ENCODE data around the gene RAB34. TPM values are rescaled to one million over a fixed set of nuclear protein-coding genes. Genes with fewer than 3 reads are reported as not detected.
A peak's percentile ranks its signal among the peaks of the same experiment; 100 is the strongest.

Gene RAB34
- total and polyA plus RNA-seq, 2 donors (not counting 1 experiment from before 2014, with no cell fraction given): 17.1 to 18.0 TPM

DNA sequence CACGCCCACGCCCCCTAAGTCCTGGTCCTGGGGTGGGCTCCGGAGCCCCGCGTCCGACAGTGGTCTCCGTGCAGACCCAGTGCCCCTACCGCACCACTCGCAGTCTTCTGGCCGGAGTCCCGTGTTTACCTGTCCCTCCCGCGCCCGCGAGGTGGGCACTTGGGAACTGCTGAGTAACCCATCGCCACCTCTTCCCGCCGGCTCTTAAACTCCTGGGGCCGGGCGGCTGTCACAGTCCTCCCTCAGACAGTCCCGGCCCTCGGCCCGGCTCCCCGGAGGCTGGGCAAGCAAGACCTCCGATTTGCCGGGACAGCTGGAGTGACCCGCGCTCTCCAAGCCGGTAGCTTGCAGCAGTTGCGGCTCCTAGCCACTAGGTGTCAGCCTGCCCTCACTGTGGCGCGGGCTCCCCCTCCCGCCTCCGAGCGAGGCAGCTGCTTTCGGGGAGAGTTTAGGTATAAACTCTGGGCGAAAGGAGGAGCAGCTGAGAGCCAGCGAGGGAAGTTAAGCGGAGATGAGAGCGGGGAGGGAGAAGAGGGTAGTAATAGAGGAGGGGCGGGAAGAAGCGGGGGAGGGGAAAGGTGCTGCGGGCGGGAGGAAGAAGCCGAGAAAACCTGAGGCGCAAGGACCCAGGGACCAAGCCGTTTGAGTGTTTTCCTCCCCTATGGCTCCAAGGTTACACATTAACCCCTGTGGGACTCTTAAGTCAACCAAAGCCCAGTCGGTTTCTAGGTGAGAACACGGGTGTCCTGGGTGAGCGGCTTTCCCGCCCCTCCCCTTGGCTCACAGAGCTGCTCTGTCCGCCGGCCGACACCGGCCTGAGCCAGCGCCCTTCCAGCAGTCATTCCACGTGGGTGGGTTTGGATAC, 9.2 kb upstream of the RAB34 start:
- Histone ChIP-seq H4K20me1 (ENCODE audit: control insufficient read depth, insufficient read depth, low read length, poor library complexity, severe bottlenecking) (peaks cover 37% of the 10 kb centered on the region), H3K4me3 (ENCODE audit: control extremely low read depth in 1 of 5, extremely low read depth in 1 of 5, insufficient read depth in 1 of 5, low read depth in 2 of 5, low read length in 4 of 5) (peak overlapping the region; percentile 40 to 77 (median 66)), H3K4me1 (ENCODE audit: control insufficient read depth in 2 of 2, insufficient read depth in 2 of 2, low read length in 2 of 2) (peaks cover 34 to 61% of the 10 kb centered on the region in 2 donors), H3K27ac (ENCODE audit: low read length in 2 of 2) (peak overlapping the region; percentile 90 to 97), H3K27me3 (replicated peaks in 1 of 4; ENCODE audit: control extremely low read depth in 1 of 4, control insufficient read depth in 3 of 4, insufficient read depth in 4 of 4, low read length in 3 of 4) (no peaks in the 10 kb centered on the region), H3K4me2 (replicated peaks; ENCODE audit: low read depth, low read length, poor library complexity, severe bottlenecking) (peak overlapping the region; percentile 99), H2AFZ (ENCODE audit: insufficient read depth, low read depth, low read length, poor library complexity, severe bottlenecking) (peak overlapping the region; percentile 72), H3K9me3 (ENCODE audit: control extremely low read depth in 1 of 3, control insufficient read depth in 2 of 3, insufficient read depth in 1 of 3, low read length in 2 of 3) (no peaks in the 10 kb centered on the region), H3K36me3 (replicated peaks in 1 of 2; ENCODE audit: control extremely low read depth in 1 of 2, control insufficient read depth in 1 of 2, extremely low read depth in 1 of 2, insufficient read depth in 2 of 2, low read length in 1 of 2) (peaks cover 0 to 28% of the 10 kb centered on the region in 2 experiments), H3K79me2 (ENCODE audit: control insufficient read depth, insufficient read depth, low read length) (peaks cover 18% of the 10 kb centered on the region), H3K9ac (ENCODE audit: low read length) (peak overlapping the region; percentile 81)
- Mint-ChIP-seq H3K9me3 (ENCODE audit: insufficient read depth) (no peaks in the 10 kb centered on the region), H3K27ac (peak overlapping the region; percentile 100), H3K4me3 (peak overlapping the region; percentile 98), H3K4me1 (peaks cover 64% of the 10 kb centered on the region), H3K27me3 (no peaks in the 10 kb centered on the region)
- DNase-seq: peak; percentile 93
- TF ChIP-seq CTCF (IDR thresholded peaks at IDR 0.05) (peak; percentile 99), EZH2 (IDR thresholded peaks at IDR 0.05; ENCODE audit: borderline replicate concordance, insufficient read depth, low read depth, low read length, poor library complexity, severe bottlenecking) (no peak)
- ATAC-seq (ENCODE audit: low read depth): peak; percentile 46
- WGBS (ENCODE audit: insufficient coverage): under 1% methylated on average over 50 of the region's 57 CpGs
- CTCF ChIA-PET: interaction anchor here (0.6 to 15.9 kb wide), 52 partner anchors 8 to 422 kb away, joined by 3 to 1020 read pairs (median 4); partner anchors contain the start of genes ALDOC, DHRS13, FAM222B and FLOT2
- intact Hi-C loops (cut with micrococcal nuclease): loop anchor here (1.0 kb wide), 4 partner anchors 23 to 189 kb away; partner anchors contain the start of gene DHRS13
- POLR2A ChIA-PET: interaction anchor here (0.6 to 13.3 kb wide), 19 partner anchors 7 to 391 kb away, joined by 3 to 511 read pairs (median 9); partner anchors contain the start of genes BLTP2, DHRS13, FAM222B and FLOT2
